Gastrocnemius medialis (tissue), 4 donors: ENCODE measurements around the gene MOSPD3.

ENCODE experiments used
- CTCF ChIP-seq, 5 experiments: fragments of 450-650 bp in 3 of 5; fragments of 200-600 bp in 2 of 5; sonication (generic) in 2 of 5; IDR thresholded peaks in 4 of 5; conservative IDR thresholded peaks in 1 of 5; 1 replicate in 4 of 5; 2 replicates in 1 of 5; pipeline ENCODE4 v1.5.1; 2016 to 2019; ENCODE audit warnings: antibody characterized with exemption in 5 of 5, mild to moderate bottlenecking in 3 of 5, moderate library complexity in 3 of 5
- POLR2A ChIP-seq, 2 donors: fragments of 450-650 bp; IDR thresholded peaks; one replicate each; pipeline ENCODE4 v1.6.1; 2017; ENCODE audit warnings: antibody characterized with exemption in 2 of 2, mild to moderate bottlenecking in 2 of 2, moderate library complexity in 2 of 2

- no peak for TF ChIP-seq POLR2A (IDR thresholded peaks at IDR 0.05)
- no peak for TF ChIP-seq CTCF (IDR thresholded peaks at IDR 0.05 in 4 of 5, conservative IDR thresholded peaks at IDR 0.05 in 1 of 5)
These were observed 36.5 kb upstream of the MOSPD3 start for GRCh38 chr7:100575746-100576383.
